Measurements from ENCODE around the gene SLC25A43. TPM values are rescaled to one million over a fixed set of nuclear protein-coding genes. Genes with fewer than 3 reads are reported as not detected.

Gene SLC25A43
- total and polyA plus RNA-seq, 2 experiments from 2014 or later: 13.1 to 14.9 TPM

GRCh38 chrX:119421016-119421705 is 22.0 kb downstream of the SLC25A43 start:
- H3K36me3 ChIP-seq (replicated peaks; ENCODE audit: insufficient read depth, low read depth): no peaks in the 10 kb centered on the region
- H3K4me1 ChIP-seq (ENCODE audit: insufficient read depth): no peaks in the 10 kb centered on the region
- no peaks in the 10 kb centered on the region for H3K9me3 ChIP-seq (ENCODE audit: low read depth)
- H3K79me2 ChIP-seq: no peaks in the 10 kb centered on the region
- H4K20me1 ChIP-seq (ENCODE audit: insufficient read depth, poor library complexity, severe bottlenecking): no peaks in the 10 kb centered on the region
- H3K4me3 ChIP-seq: no peak overlapping the region
- H3K27ac ChIP-seq: no peak overlapping the region
- H3K4me2 ChIP-seq: no peak overlapping the region
- DNase-seq (ENCODE audit: low spot score): no peak
- no peaks in the 10 kb centered on the region for H3K9me2 ChIP-seq (replicated peaks; ENCODE audit: insufficient read depth)
- WGBS (ENCODE audit: low lambda C conversion rate, missing lambda C conversion rate): 86% methylated on average over 7 of the region's 7 CpGs
- H2AFZ ChIP-seq: no peak overlapping the region
- H3K27me3 ChIP-seq: no peaks in the 10 kb centered on the region
- no peak for TF ChIP-seq EZH2phosphoT487 (IDR thresholded peaks at IDR 0.05; ENCODE audit: low read depth, severe bottlenecking, unreplicated experiment)

- TF ChIP-seq EZH2 (IDR thresholded peaks at IDR 0.05; ENCODE audit: borderline replicate concordance): no peak
- TF ChIP-seq EZH2phosphoT487 (IDR thresholded peaks at IDR 0.05; ENCODE audit: low read depth, severe bottlenecking, unreplicated experiment): no peak
- TF ChIP-seq CTCF (IDR thresholded peaks at IDR 0.05; ENCODE audit: poor library complexity): no peak
- Histone ChIP-seq H3K27me3 (no peaks in the 10 kb centered on the region), H2AFZ (no peak overlapping the region), H4K20me1 (ENCODE audit: insufficient read depth, poor library complexity, severe bottlenecking) (no peaks in the 10 kb centered on the region), H3K4me3 (no peak overlapping the region), H3K36me3 (replicated peaks; ENCODE audit: insufficient read depth, low read depth) (no peaks in the 10 kb centered on the region), H3K27ac (no peak overlapping the region), H3K9me2 (replicated peaks; ENCODE audit: insufficient read depth) (no peaks in the 10 kb centered on the region), H3K4me2 (no peak overlapping the region), H3K79me2 (no peaks in the 10 kb centered on the region), H3K4me1 (ENCODE audit: insufficient read depth) (no peaks in the 10 kb centered on the region), H3K9me3 (ENCODE audit: low read depth) (no peaks in the 10 kb centered on the region)
- no peak for DNase-seq (ENCODE audit: low spot score)
- WGBS (ENCODE audit: low lambda C conversion rate, missing lambda C conversion rate): 93% methylated on average over 14 of the region's 14 CpGs
Observed at GRCh38 chrX:119423631-119424030, 24.5 kb downstream of the SLC25A43 start.

- H3K27me3 ChIP-seq: no peaks in the 10 kb centered on the region
- no peaks in the 10 kb centered on the region for H3K36me3 ChIP-seq (replicated peaks; ENCODE audit: insufficient read depth, low read depth)
- no peaks in the 10 kb centered on the region for H3K9me3 ChIP-seq (ENCODE audit: low read depth)
- H3K4me1 ChIP-seq (ENCODE audit: insufficient read depth): no peaks in the 10 kb centered on the region
- 65% methylated on average over 6 of the region's 6 CpGs for WGBS (ENCODE audit: low lambda C conversion rate, missing lambda C conversion rate)
- no peak overlapping the region for H3K27ac ChIP-seq
- no peak overlapping the region for H3K4me3 ChIP-seq
- H3K79me2 ChIP-seq: no peaks in the 10 kb centered on the region
- DNase-seq (ENCODE audit: low spot score): no peak
- no peaks in the 10 kb centered on the region for H3K9me2 ChIP-seq (replicated peaks; ENCODE audit: insufficient read depth)
- no peak for TF ChIP-seq EZH2 (IDR thresholded peaks at IDR 0.05; ENCODE audit: borderline replicate concordance)
- no peak for TF ChIP-seq CTCF (IDR thresholded peaks at IDR 0.05; ENCODE audit: poor library complexity)
- no peak for TF ChIP-seq EZH2phosphoT487 (IDR thresholded peaks at IDR 0.05; ENCODE audit: low read depth, severe bottlenecking, unreplicated experiment)
- H4K20me1 ChIP-seq (ENCODE audit: insufficient read depth, poor library complexity, severe bottlenecking): no peaks in the 10 kb centered on the region
- no peak overlapping the region for H2AFZ ChIP-seq
- no peak overlapping the region for H3K4me2 ChIP-seq
Observed at GRCh38 chrX:119424999-119425398, 25.9 kb downstream of the SLC25A43 start.

- H3K27ac ChIP-seq: no peak overlapping the region
- no peak overlapping the region for H2AFZ ChIP-seq
- H3K4me1 ChIP-seq (ENCODE audit: insufficient read depth): no peaks in the 10 kb centered on the region
- DNase-seq (ENCODE audit: low spot score): no peak
- no peaks in the 10 kb centered on the region for H3K79me2 ChIP-seq
- H4K20me1 ChIP-seq (ENCODE audit: insufficient read depth, poor library complexity, severe bottlenecking): no peaks in the 10 kb centered on the region
- H3K4me3 ChIP-seq: no peak overlapping the region
- no peaks in the 10 kb centered on the region for H3K36me3 ChIP-seq (replicated peaks; ENCODE audit: insufficient read depth, low read depth)
- H3K9me3 ChIP-seq (ENCODE audit: low read depth): no peaks in the 10 kb centered on the region
- no peaks in the 10 kb centered on the region for H3K27me3 ChIP-seq
- TF ChIP-seq CTCF (IDR thresholded peaks at IDR 0.05; ENCODE audit: poor library complexity) (no peak), EZH2phosphoT487 (IDR thresholded peaks at IDR 0.05; ENCODE audit: low read depth, severe bottlenecking, unreplicated experiment) (no peak), EZH2 (IDR thresholded peaks at IDR 0.05; ENCODE audit: borderline replicate concordance) (no peak)
- WGBS (ENCODE audit: low lambda C conversion rate, missing lambda C conversion rate): 90% methylated on average over 9 of the region's 9 CpGs
- no peaks in the 10 kb centered on the region for H3K9me2 ChIP-seq (replicated peaks; ENCODE audit: insufficient read depth)
- H3K4me2 ChIP-seq: no peak overlapping the region
Observed at GRCh38 chrX:119427024-119427794, 28.1 kb downstream of the SLC25A43 start.
